ENCODE results near the gene ZBTB44. TPM values are rescaled to one million over a fixed set of nuclear protein-coding genes. Genes with fewer than 3 reads are reported as not detected.

Gene ZBTB44
- total RNA-seq, 1 donor from 2014 or later = 32.5 TPM

GRCh38 chr11:130211144-130211543 is 103.6 kb downstream of the ZBTB44 start:
- TF ChIP-seq CTCF (IDR thresholded peaks at IDR 0.05) = no peak
- no peaks in the 10 kb centered on the region for H3K9me3 Mint-ChIP-seq (ENCODE audit: unreplicated experiment)
- peak; percentile 46 for DNase-seq (ENCODE audit: extremely low spot score, unreplicated experiment)
- H3K36me3 Mint-ChIP-seq (ENCODE audit: unreplicated experiment) = no peaks in the 10 kb centered on the region
- H3K4me1 Mint-ChIP-seq (ENCODE audit: unreplicated experiment) = peaks cover 4% of the 10 kb centered on the region
- no peak overlapping the region for H3K4me3 Mint-ChIP-seq (ENCODE audit: unreplicated experiment)
- peaks cover 32% of the 10 kb centered on the region for H3K27me3 Mint-ChIP-seq (ENCODE audit: unreplicated experiment)
- no peak overlapping the region for H3K27ac Mint-ChIP-seq (ENCODE audit: unreplicated experiment)

GRCh38 chr11:130209954-130210854 is 104.5 kb downstream of the ZBTB44 start:
- peaks cover 30% of the 10 kb centered on the region for H3K27me3 Mint-ChIP-seq (ENCODE audit: unreplicated experiment)
- H3K36me3 Mint-ChIP-seq (ENCODE audit: unreplicated experiment) = no peaks in the 10 kb centered on the region
- no peaks in the 10 kb centered on the region for H3K9me3 Mint-ChIP-seq (ENCODE audit: unreplicated experiment)
- H3K27ac Mint-ChIP-seq (ENCODE audit: unreplicated experiment) = no peak overlapping the region
- TF ChIP-seq CTCF (IDR thresholded peaks at IDR 0.05) = no peak
- H3K4me1 Mint-ChIP-seq (ENCODE audit: unreplicated experiment) = peaks cover 4% of the 10 kb centered on the region
- no peak overlapping the region for H3K4me3 Mint-ChIP-seq (ENCODE audit: unreplicated experiment)
- peak; percentile 79 for DNase-seq (ENCODE audit: extremely low spot score, unreplicated experiment)

DNA sequence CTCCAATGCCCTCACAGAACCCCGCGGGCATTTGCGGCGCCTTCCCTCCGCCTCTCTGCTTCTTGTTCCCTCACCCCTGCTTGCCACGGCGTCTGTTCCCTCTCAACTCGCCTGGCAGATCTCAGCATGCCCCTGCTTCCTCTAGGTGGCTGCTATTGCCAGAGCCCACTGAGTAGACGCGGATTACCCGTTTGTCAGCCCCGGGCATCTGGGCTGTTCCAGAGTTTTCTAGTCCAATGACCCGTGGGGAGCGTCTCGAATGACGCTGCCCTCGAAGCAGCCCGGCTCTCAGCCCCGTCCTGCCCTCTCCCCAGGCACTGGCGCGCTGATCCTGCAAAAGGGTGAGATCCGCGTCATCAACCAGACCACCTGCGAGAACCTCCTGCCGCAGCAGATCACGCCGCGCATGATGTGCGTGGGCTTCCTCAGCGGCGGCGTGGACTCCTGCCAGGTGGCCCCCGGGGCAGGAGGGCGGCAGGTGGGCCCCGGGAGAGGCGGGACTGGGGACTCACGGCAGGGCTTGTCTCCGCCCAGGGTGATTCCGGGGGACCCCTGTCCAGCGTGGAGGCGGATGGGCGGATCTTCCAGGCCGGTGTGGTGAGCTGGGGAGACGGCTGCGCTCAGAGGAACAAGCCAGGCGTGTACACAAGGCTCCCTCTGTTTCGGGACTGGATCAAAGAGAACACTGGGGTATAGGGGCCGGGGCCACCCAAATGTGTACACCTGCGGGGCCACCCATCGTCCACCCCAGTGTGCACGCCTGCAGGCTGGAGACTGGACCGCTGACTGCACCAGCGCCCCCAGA is 105.4 kb downstream of the ZBTB44 start:
- Mint-ChIP-seq H3K27me3 (ENCODE audit: unreplicated experiment) (peaks cover 30% of the 10 kb centered on the region), H3K27ac (ENCODE audit: unreplicated experiment) (no peak overlapping the region), H3K4me3 (ENCODE audit: unreplicated experiment) (no peak overlapping the region), H3K9me3 (ENCODE audit: unreplicated experiment) (no peaks in the 10 kb centered on the region), H3K36me3 (ENCODE audit: unreplicated experiment) (no peaks in the 10 kb centered on the region), H3K4me1 (ENCODE audit: unreplicated experiment) (peaks cover 4% of the 10 kb centered on the region)
- no peak for TF ChIP-seq CTCF (IDR thresholded peaks at IDR 0.05)
- peak; percentile 82 for DNase-seq (ENCODE audit: extremely low spot score, unreplicated experiment)

- Mint-ChIP-seq H3K27me3 (ENCODE audit: unreplicated experiment) (peaks cover 30% of the 10 kb centered on the region), H3K4me1 (ENCODE audit: unreplicated experiment) (peaks cover 4% of the 10 kb centered on the region), H3K27ac (ENCODE audit: unreplicated experiment) (no peak overlapping the region), H3K36me3 (ENCODE audit: unreplicated experiment) (no peaks in the 10 kb centered on the region), H3K4me3 (ENCODE audit: unreplicated experiment) (no peak overlapping the region), H3K9me3 (ENCODE audit: unreplicated experiment) (no peaks in the 10 kb centered on the region)
- peak; percentile 81 for DNase-seq (ENCODE audit: extremely low spot score, unreplicated experiment)
- TF ChIP-seq CTCF (IDR thresholded peaks at IDR 0.05) = no peak
Measured at GRCh38 chr11:130208241-130209127, 106.2 kb downstream of the ZBTB44 start.

All from osteocyte (in vitro differentiated cells).